ENCODE results near the gene MAGT1.
"Not testable (repeated sequence)": the region's sequence is repeated elsewhere in the genome, so short reads cannot be mapped to it uniquely, and the experiment has no call there.

MAGT1 gene

DNA sequence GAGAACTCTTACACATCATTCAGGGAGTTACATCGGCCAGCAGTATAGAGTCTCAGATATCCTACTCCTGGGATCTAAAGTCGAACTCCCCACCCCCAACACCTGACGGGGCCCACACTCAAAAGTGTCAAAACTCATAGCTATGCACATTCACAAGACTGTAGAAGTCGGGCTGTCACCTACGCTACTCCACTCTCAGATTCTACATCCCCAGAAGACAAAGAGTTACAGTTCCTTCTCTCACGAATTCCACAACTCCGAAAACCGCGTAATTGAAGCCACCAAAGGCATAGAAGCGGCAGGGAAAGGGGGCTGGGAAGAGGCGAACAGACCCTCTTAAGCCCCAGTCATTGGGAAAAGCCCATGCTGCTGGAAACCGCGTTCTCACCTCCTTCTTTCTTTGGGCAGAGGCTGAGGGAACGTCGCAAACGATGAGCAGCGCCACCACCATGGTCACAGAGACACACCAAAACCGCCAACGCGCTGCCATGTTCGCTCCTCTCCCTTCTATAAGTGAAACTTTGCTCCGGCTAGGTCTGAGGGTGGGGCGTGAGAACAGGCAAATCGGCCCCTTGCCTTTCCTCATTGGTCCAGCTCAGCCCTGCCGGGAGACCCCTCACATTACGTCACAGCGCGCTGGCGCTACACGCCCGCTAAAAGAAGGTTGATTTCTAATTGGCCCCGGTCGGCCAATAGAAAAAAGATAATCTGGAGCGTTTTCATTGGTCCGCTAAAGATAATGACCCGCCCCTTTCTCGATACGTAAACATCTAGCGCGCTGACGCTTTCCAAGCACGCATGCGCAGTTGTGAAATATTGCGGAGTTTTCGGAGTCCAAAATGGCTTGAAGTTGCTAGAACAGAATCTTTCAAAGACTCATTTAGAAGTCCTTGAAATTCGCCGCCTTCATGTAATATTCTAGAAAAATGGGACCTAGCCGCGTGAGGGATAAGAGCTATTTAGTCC, at the start of gene MAGT1:
MAGT1 (minus strand) TSS at position 515 of the 966 bp plus-strand sequence; CDS start at position 490, 25 bp downstream.
- TF ChIP-seq EZH2phosphoT487 (conservative IDR thresholded peaks at IDR 0.05; ENCODE audit: low read length): no peak
- TF ChIP-seq, protein P1, sequence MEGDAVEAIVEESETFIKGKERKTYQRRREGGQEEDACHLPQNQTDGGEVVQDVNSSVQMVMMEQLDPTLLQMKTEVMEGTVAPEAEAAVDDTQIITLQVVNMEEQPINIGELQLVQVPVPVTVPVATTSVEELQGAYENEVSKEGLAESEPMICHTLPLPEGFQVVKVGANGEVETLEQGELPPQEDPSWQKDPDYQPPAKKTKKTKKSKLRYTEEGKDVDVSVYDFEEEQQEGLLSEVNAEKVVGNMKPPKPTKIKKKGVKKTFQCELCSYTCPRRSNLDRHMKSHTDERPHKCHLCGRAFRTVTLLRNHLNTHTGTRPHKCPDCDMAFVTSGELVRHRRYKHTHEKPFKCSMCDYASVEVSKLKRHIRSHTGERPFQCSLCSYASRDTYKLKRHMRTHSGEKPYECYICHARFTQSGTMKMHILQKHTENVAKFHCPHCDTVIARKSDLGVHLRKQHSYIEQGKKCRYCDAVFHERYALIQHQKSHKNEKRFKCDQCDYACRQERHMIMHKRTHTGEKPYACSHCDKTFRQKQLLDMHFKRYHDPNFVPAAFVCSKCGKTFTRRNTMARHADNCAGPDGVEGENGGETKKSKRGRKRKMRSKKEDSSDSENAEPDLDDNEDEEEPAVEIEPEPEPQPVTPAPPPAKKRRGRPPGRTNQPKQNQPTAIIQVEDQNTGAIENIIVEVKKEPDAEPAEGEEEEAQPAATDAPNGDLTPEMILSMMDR (IDR thresholded peaks at IDR 0.05; ENCODE audit: insufficient read depth, low read length, poor library complexity, severe bottlenecking): no peak
- Histone ChIP-seq H3K79me2 (ENCODE audit: insufficient read depth, low read length) (peaks cover 55% of the 10 kb centered on the region), H3K9me3 (ENCODE audit: insufficient read depth, low read length) (no peaks in the 10 kb centered on the region), H3K36me3 (ENCODE audit: low read length) (no peaks in the 10 kb centered on the region), H3K27ac (ENCODE audit: low read depth, low read length) (peak within 1 kb of the TSS; percentile 77), H3K9me2 (replicated peaks; ENCODE audit: insufficient read depth, low read length) (no peaks in the 10 kb centered on the region), H3K4me2 (ENCODE audit: low read depth, low read length, poor library complexity, severe bottlenecking) (peak within 1 kb of the TSS; percentile 96), H3F3A (ENCODE audit: insufficient read depth) (peaks cover 11% of the 10 kb centered on the region; the same call in 1 of the 2 replicates), H3K4me3 (ENCODE audit: insufficient read depth, low read length, poor library complexity, severe bottlenecking) (peak within 1 kb of the TSS; percentile 86), H2AFZ (ENCODE audit: low read depth, low read length, severe bottlenecking) (peak within 1 kb of the TSS; percentile 71), H4K20me1 (ENCODE audit: low read depth, low read length) (no peaks in the 10 kb centered on the region), H3K27me3 (ENCODE audit: low read length) (no peaks in the 10 kb centered on the region), H3K9ac (ENCODE audit: low read length) (peak within 1 kb of the TSS; percentile 77)

DNA sequence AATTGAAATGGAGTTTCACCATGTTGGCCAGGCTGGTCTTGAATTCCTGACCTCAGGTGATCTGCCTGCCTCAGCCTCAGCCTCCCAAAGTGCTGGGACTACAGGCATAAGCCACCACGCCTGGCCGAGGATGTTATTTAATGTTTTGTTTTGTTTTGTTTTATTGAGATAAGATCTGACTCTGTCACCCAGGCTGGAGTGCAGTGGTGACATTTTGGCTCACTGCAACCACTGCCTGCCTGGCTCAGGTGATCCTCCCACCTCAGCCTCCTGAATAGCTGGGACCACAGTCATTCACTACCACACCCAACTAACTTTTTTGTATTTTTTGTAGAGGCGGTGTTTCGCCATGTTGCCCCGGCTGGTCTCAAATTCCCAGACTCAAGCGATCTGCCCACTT, 49.8 kb upstream of the MAGT1 start:
- not testable (repeated sequence) for H3K36me3 ChIP-seq (ENCODE audit: low read length); H3K79me2 ChIP-seq (ENCODE audit: insufficient read depth, low read length); H3K9me2 ChIP-seq (replicated peaks; ENCODE audit: insufficient read depth, low read length); H3K27me3 ChIP-seq (ENCODE audit: low read length); H3K4me3 ChIP-seq (ENCODE audit: insufficient read depth, low read length, poor library complexity, severe bottlenecking); H3K27ac ChIP-seq (ENCODE audit: low read depth, low read length); H4K20me1 ChIP-seq (ENCODE audit: low read depth, low read length); H3K9ac ChIP-seq (ENCODE audit: low read length); H3K4me2 ChIP-seq (ENCODE audit: low read depth, low read length, poor library complexity, severe bottlenecking); H2AFZ ChIP-seq (ENCODE audit: low read depth, low read length, severe bottlenecking); H3F3A ChIP-seq (ENCODE audit: insufficient read depth); H3K9me3 ChIP-seq (ENCODE audit: insufficient read depth, low read length)

DNA sequence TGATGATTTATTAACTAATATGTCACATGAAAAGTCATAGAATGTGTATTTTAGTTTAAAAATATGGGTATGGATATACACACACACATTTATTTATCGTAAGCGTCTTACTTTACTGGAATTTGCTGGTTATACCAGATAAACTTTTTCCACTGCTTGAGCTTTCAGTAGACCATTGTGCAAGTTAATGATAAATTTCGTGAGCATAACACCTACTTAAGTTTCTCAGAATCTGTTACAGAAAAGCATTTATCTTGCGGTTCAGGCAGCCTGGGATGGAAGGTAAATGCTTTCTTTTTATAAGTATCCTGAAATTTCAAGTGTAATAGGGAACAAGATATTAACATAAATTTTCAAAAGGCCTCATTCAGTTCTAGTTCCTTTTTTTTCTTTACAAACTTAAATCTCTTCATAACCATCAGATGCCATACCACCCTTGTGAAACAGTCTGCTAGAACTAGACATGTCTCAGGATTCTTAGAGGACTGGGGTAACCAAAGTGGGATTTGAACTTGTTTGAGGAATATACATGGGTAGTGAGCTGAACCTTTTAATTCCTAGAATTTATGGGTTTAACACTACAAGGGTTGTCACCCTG, 42.9 kb upstream of the MAGT1 start:
- Histone ChIP-seq H3K4me2 (ENCODE audit: low read depth, low read length, poor library complexity, severe bottlenecking) (no peak overlapping the region), H3K4me3 (ENCODE audit: insufficient read depth, low read length, poor library complexity, severe bottlenecking) (no peak overlapping the region), H3K9ac (ENCODE audit: low read length) (no peak overlapping the region), H3K27ac (ENCODE audit: low read depth, low read length) (no peak overlapping the region), H2AFZ (ENCODE audit: low read depth, low read length, severe bottlenecking) (no peak overlapping the region), H3K9me3 (ENCODE audit: insufficient read depth, low read length) (no peaks in the 10 kb centered on the region), H3K79me2 (ENCODE audit: insufficient read depth, low read length) (no peaks in the 10 kb centered on the region), H3F3A (ENCODE audit: insufficient read depth) (no peaks in the 10 kb centered on the region; the same call in 1 of the 2 replicates), H4K20me1 (ENCODE audit: low read depth, low read length) (no peaks in the 10 kb centered on the region), H3K36me3 (ENCODE audit: low read length) (no peaks in the 10 kb centered on the region), H3K27me3 (ENCODE audit: low read length) (no peaks in the 10 kb centered on the region), H3K9me2 (replicated peaks; ENCODE audit: insufficient read depth, low read length) (no peaks in the 10 kb centered on the region)
- no peak for TF ChIP-seq EZH2phosphoT487 (conservative IDR thresholded peaks at IDR 0.05; ENCODE audit: low read length)
- TF ChIP-seq, protein P1 (IDR thresholded peaks at IDR 0.05; ENCODE audit: insufficient read depth, low read length, poor library complexity, severe bottlenecking): no peak
